Upper lobe of left lung (tissue), 4 donors: Measurements from ENCODE around the gene KCNIP4.

ENCODE experiments used
- POLR2AphosphoS5 ChIP-seq, 2 donors: sonication (generic); formaldehyde crosslinking; IDR thresholded peaks; one replicate each; pipeline ENCODE4 v1.5.1; 2017; ENCODE audit warnings: antibody characterized with exemption in 2 of 2
- TF ChIP-seq, protein P1 (sequence below), 6 experiments: fragments of 450-650 bp in 4 of 6; fragments of 200-600 bp in 2 of 6; sonication (generic) in 2 of 6; IDR thresholded peaks; one replicate each; pipeline ENCODE4 v1.5.1; 2016 to 2019; ENCODE audit warnings: antibody characterized with exemption in 6 of 6

DNA sequence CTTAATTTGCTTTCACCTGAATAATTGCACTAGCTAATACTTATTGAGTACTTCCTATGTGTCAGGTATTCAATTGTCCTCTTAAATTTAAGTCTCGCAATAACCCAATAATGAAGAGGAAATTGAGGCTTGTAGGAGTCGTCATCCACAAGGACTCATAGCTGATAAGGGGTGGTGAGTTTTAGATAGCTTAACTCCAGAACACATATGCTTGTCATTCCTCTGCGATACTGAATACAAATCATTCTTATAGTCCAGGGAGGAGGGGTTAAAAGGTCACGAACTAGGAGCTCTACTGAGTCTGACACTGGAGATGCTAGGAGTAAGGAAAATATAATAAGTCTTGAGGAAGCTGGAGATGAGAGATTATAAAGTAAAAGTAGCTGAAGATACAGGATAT, 1249.8 kb downstream of the KCNIP4 start:
- no peak for TF ChIP-seq POLR2AphosphoS5 (IDR thresholded peaks at IDR 0.05)
- TF ChIP-seq, protein P1, sequence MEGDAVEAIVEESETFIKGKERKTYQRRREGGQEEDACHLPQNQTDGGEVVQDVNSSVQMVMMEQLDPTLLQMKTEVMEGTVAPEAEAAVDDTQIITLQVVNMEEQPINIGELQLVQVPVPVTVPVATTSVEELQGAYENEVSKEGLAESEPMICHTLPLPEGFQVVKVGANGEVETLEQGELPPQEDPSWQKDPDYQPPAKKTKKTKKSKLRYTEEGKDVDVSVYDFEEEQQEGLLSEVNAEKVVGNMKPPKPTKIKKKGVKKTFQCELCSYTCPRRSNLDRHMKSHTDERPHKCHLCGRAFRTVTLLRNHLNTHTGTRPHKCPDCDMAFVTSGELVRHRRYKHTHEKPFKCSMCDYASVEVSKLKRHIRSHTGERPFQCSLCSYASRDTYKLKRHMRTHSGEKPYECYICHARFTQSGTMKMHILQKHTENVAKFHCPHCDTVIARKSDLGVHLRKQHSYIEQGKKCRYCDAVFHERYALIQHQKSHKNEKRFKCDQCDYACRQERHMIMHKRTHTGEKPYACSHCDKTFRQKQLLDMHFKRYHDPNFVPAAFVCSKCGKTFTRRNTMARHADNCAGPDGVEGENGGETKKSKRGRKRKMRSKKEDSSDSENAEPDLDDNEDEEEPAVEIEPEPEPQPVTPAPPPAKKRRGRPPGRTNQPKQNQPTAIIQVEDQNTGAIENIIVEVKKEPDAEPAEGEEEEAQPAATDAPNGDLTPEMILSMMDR (IDR thresholded peaks at IDR 0.05), result no peak
